Activated CD4-positive, alpha-beta memory T cell treated with anti-CD3 and anti-CD28 coated beads for 36 hours (primary cell): Measurements from ENCODE around the gene VPS50. TPM values are rescaled to one million over a fixed set of nuclear protein-coding genes. Genes with fewer than 3 reads are reported as not detected.

Experiments
- CTCF ChIA-PET: fragments of 350-600 bp; sonication (Branson Sonifier 250); formaldehyde crosslinking; loops from one replicate; lab custom pipeline; 2021; ENCODE audit warnings: antibody characterized with exemption, inconsistent platforms; lab: Charles Lee
- POLR2A ChIA-PET: fragments of 350-600 bp; sonication (Branson Sonifier 250); formaldehyde crosslinking; loops from one replicate; lab custom pipeline; 2021; ENCODE audit warnings: antibody characterized with exemption; lab: Charles Lee
- DNase-seq: peaks from one replicate; pipeline ENCODE4 v3.0.0-alpha.2; 2020
- H3K27ac Mint-ChIP-seq: one replicate; pipeline ENCODE4 v1.8.0; 2021; ENCODE audit warnings: mixed read lengths
- H3K27me3 Mint-ChIP-seq: one replicate; pipeline ENCODE4 v1.8.0; 2021; ENCODE audit warnings: mixed read lengths
- H3K36me3 Mint-ChIP-seq: one replicate; pipeline ENCODE4 v1.8.0; 2021; ENCODE audit warnings: mixed read lengths
- H3K4me1 Mint-ChIP-seq: one replicate; pipeline ENCODE4 v1.8.0; 2021; ENCODE audit warnings: low read depth, mixed read lengths
- H3K4me3 Mint-ChIP-seq: one replicate; pipeline ENCODE4 v1.8.0; 2021; ENCODE audit warnings: mild to moderate bottlenecking, mixed read lengths
- H3K9me3 Mint-ChIP-seq: one replicate; pipeline ENCODE4 v1.8.0; 2021; ENCODE audit warnings: mixed read lengths
- intact Hi-C: fragments of 100-400 bp; cut with micrococcal nuclease; formaldehyde crosslinking; loops from one replicate; pipeline ENCODE4 v1.15.1; 2023
- total RNA-seq, 2 experiments: library from RNA; stranded (reverse); gene quantifications; one replicate each; pipeline ENCODE4 v1.2.3, GENCODE V29; 2021

VPS50 gene
- total RNA-seq, 2 experiments from 2014 or later, result 15.2 to 18.0 TPM

DNA sequence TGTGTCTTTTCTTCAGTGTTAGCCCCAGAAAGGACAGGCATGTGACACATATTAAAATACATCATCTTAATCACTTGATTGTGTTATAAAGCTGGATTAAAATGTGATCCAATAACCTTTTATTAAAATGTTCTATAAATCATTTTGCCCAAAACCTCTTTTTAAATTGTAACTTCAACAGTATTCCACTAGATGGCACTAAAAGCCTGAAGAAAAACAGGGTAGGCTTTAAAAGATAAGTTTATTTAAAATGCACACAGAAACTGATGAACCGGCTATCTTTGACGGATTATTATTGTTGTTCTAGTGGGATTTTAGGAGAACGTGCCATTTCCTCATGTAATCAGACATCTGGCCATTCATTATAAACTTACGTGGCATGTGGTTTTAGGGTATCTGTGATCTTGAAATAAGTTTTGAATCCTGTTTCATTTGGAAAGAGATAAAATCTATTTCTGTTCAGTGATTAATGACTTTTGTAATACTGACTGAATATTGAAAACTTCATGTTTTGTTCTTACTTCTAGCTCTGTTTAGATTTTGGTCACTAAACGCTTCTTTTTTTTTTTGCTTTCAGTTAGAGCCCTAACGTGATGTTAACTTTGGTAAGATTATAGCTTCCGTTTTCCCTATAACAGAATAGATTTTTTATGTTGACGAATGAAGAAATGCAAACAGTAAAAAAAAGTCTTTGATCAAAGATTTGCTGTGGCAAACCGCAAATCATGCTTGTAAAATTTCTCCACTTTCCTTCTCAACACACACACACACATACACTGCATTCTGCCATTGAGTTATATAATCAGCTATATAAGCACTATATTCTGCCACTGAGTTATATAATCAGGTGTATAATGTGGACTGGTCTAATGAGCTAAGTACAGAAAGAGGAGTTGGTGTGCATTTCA lies 13.6 kb downstream of the VPS50 start:
- no peaks in the 10 kb centered on the region for H3K36me3 Mint-ChIP-seq
- H3K4me3 Mint-ChIP-seq, result no peak overlapping the region
- H3K27me3 Mint-ChIP-seq, result no peaks in the 10 kb centered on the region
- no peak overlapping the region for H3K27ac Mint-ChIP-seq
- POLR2A ChIA-PET, result no interaction called here
- H3K9me3 Mint-ChIP-seq, result no peaks in the 10 kb centered on the region
- peaks cover 12% of the 10 kb centered on the region for H3K4me1 Mint-ChIP-seq
- CTCF ChIA-PET, result interaction anchor here (0.6 to 4.3 kb wide), 18 partner anchors 9 to 1298 kb away, joined by 3 to 24 read pairs (median 4); partner anchors contain the start of gene VPS50
- intact Hi-C loops, result loop anchor here (1.0 to 10.0 kb wide), 5 partner anchors 129 to 1192 kb away; partner anchors contain the start of gene COL1A2
- DNase-seq, result no peak

DNA sequence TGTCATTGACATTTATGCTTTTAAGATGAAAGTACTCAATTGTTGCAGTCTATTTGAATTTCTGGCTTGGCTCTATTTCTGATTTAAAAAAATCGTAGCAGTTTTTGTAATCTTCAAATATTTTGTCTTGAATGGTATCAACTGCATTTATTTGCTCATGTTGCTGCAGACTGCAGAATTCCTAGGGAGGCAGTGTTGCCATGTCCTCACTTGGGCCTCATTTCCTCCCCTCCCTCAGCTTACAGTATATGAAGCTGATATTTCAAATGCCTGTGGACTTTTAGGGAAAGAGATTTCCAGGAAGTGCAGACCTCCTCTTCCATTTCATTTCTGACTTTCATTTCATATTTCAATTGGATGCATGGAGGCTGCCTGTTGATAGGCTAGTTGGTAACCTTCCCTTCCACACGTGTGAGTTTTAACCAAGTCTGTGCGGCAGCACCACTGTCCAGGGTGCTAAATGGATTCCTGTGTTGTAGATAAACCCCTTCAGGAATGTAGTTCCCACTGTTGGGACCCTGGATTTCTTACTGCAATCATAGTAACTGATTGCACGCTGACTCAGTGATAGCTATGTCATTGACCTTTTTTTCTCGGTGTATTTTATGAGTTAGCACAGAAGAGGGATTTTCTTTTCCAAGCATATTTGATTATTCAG lies 17.5 kb downstream of the VPS50 start:
- ChIA-PET POLR2A (no interaction called here), CTCF (no interaction called here)
- Mint-ChIP-seq H3K4me3 (no peak overlapping the region), H3K4me1 (peaks cover 12% of the 10 kb centered on the region), H3K27me3 (no peaks in the 10 kb centered on the region), H3K9me3 (no peaks in the 10 kb centered on the region), H3K27ac (no peak overlapping the region), H3K36me3 (peaks cover 3% of the 10 kb centered on the region)
- DNase-seq, result no peak
- intact Hi-C loops, result loop anchor here (5.0 to 10.0 kb wide), 2 partner anchors 1145 to 1188 kb away; partner anchors contain the start of gene COL1A2

DNA sequence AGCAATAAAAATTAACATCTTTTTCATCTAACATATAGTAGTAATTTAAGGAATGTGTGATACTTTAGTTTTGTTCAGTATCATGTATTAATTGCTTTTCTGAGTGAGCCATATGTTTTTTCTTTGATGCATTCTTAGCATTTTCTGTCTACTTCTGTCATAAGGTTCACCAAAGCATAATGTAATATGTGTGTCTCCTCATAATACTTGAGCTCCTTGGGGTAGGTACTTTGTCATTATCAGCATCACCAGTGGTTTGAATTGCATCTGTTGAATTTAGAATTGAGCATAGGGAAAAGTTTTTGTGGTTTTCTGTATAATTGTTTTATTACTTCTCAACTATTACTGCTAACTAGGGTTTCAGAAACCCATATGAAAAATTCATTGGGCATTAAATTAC lies 26.5 kb downstream of the VPS50 start:
- peaks cover 6% of the 10 kb centered on the region for H3K36me3 Mint-ChIP-seq
- POLR2A ChIA-PET, result no interaction called here
- DNase-seq, result no peak

DNA sequence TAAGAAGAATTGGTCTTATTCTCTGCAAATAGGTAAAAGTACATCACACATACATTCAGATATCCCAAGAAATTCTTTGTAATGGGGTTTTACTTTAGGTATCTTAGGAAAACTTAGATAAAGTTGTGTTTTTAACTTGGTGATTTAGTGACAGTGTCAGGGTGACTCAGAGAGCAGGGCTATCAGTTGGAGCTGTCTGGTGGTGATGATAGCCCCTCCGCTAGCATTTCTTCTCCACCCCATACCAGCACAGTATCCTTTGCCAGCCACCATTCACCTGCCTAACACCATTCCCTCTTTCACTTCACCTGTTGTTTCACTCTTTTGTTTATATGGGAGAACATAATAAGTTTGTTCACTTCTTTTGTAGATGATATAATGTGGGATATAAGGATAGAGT lies 30.4 kb downstream of the VPS50 start:
- Mint-ChIP-seq H3K36me3 (peaks cover 4% of the 10 kb centered on the region), H3K27me3 (no peaks in the 10 kb centered on the region), H3K27ac (no peak overlapping the region), H3K4me3 (no peak overlapping the region), H3K9me3 (no peaks in the 10 kb centered on the region), H3K4me1 (no peaks in the 10 kb centered on the region)
- intact Hi-C loops, result no loop called here
- no peak for DNase-seq
- ChIA-PET POLR2A (no interaction called here), CTCF (interaction anchor here (1.9 kb wide), 1 partner anchor 17 kb away, joined by 6 read pairs; no protein-coding TSS in a partner anchor)

More for the DNA sequence above, 26.5 kb downstream of the VPS50 start:
- no peak overlapping the region for H3K27ac Mint-ChIP-seq
- H3K27me3 Mint-ChIP-seq, result no peaks in the 10 kb centered on the region
- no peak overlapping the region for H3K4me3 Mint-ChIP-seq
- no peaks in the 10 kb centered on the region for H3K9me3 Mint-ChIP-seq
- H3K4me1 Mint-ChIP-seq, result no peaks in the 10 kb centered on the region
- CTCF ChIA-PET, result no interaction called here
- intact Hi-C loops, result no loop called here

DNA sequence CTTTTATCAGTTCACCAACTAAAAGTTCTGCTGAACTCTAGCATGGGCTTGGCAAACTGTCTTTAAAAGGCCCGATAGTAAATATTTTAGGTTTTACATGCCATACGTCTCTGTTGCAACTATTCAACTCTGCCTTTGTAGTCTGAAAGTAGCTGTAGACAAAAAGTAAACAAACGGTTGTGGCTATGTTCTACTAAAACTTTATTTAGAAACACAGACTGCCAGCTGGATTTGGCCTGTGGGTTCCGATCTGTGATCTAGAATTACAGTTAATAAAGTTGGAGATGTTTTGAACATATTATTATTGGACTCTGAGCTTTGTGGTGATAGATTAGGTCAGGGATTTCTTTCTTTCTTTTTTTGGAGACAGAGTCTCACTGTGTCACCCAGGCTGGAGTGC lies 33.1 kb downstream of the VPS50 start:
- Mint-ChIP-seq H3K4me3 (no peak overlapping the region), H3K27ac (no peak overlapping the region), H3K27me3 (no peaks in the 10 kb centered on the region), H3K9me3 (no peaks in the 10 kb centered on the region), H3K4me1 (no peaks in the 10 kb centered on the region), H3K36me3 (peaks cover 3% of the 10 kb centered on the region)
- no peak for DNase-seq
- POLR2A ChIA-PET, result no interaction called here
- intact Hi-C loops, result no loop called here
- CTCF ChIA-PET, result no interaction called here

DNA sequence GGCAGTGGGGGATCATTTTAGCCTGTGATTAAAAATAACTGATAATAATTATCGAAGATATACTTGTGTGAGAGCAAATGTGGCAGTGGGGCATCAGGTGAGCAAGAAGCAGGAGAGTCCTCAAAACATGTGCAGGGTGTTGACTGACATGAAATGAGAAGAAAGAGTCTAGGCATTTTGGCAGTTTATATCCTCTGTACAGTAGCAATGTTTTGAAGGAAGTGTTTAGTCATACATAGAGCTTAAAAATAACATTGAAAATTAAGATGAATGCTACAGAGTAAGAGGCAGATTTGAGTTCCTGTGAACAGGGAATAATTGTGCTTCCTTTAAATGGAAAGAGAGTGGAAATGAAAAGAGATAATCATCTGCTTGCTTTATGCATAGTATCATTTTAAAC lies 47.4 kb downstream of the VPS50 start:
- intact Hi-C loops, result no loop called here
- no peaks in the 10 kb centered on the region for H3K9me3 Mint-ChIP-seq
- no peaks in the 10 kb centered on the region for H3K4me1 Mint-ChIP-seq
- H3K27me3 Mint-ChIP-seq, result no peaks in the 10 kb centered on the region
- ChIA-PET POLR2A (no interaction called here), CTCF (no interaction called here)
- H3K27ac Mint-ChIP-seq, result no peak overlapping the region
- peaks cover 18% of the 10 kb centered on the region for H3K36me3 Mint-ChIP-seq
- no peak overlapping the region for H3K4me3 Mint-ChIP-seq
- no peak for DNase-seq

DNA sequence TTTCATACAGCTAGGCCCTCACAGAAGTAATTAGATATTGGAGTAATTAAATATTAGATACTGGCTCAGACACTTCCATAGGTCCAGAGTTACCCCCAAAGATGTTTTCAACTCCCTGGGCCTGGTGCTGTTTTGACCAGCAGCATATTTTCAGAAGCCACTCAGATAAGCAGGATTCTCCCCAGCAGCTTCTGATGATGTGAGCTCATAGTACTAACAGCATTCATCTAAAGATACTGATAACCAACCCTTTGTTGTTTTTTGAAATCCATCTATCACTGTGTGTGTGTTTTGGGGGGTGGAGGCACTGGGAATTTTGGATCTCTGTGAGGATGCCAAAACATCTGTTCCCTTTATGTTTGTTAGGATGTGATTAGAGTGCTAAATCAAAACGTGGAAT lies 52.7 kb downstream of the VPS50 start:
- CTCF ChIA-PET, result no interaction called here
- POLR2A ChIA-PET, result no interaction called here
- no peaks in the 10 kb centered on the region for H3K9me3 Mint-ChIP-seq
- DNase-seq, result no peak
- H3K36me3 Mint-ChIP-seq, result peaks cover 7% of the 10 kb centered on the region
- no peaks in the 10 kb centered on the region for H3K4me1 Mint-ChIP-seq
- no peak overlapping the region for H3K27ac Mint-ChIP-seq
- no peak overlapping the region for H3K4me3 Mint-ChIP-seq
- H3K27me3 Mint-ChIP-seq, result no peaks in the 10 kb centered on the region
- intact Hi-C loops, result no loop called here

DNA sequence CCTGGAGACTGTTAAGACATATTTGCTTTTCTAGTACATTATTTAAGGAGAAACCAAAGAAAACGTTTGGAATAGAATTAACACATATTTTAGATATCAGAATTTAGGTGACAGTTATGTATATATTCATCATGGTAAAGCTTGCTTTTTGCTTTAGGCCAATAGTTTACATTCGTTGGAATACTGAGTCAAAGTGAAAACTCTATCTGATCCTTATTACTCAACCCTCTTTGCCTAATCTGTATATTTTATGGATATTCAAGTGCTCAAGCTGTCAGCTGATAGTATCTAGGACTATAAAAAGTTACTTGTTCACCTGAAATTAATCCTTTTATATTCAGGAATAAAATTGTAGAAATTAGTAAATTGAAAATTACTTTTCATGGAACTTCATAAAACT lies 61.1 kb downstream of the VPS50 start:
- ChIA-PET CTCF (interaction anchor here (1.8 kb wide), 1 partner anchor 65 kb away, joined by 4 read pairs; no protein-coding TSS in a partner anchor), POLR2A (no interaction called here)
- no peak overlapping the region for H3K4me3 Mint-ChIP-seq
- no peaks in the 10 kb centered on the region for H3K27me3 Mint-ChIP-seq
- no peak overlapping the region for H3K27ac Mint-ChIP-seq
- intact Hi-C loops, result no loop called here
- no peaks in the 10 kb centered on the region for H3K4me1 Mint-ChIP-seq
- H3K9me3 Mint-ChIP-seq, result no peaks in the 10 kb centered on the region
- H3K36me3 Mint-ChIP-seq, result peaks cover 8% of the 10 kb centered on the region
- DNase-seq, result no peak

DNA sequence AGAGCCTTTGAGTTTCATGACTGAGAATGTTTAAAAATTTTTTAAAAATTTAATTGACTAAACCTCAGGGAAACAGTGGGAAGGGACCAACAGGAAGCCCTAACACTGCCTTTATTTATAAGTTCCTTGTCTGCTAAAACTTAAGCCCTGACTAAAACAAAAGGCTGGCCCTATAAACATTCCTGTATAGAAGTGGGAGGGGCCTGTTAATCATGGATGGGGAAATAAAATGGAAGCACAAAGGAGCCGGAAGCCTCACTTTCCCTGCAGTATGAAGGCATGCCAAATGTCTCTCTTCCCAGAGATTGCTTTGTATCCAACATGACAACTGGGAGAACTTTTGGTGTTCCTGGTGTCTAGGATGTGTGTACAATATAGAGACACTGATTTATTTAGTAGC lies 66.0 kb downstream of the VPS50 start:
- no peaks in the 10 kb centered on the region for H3K27me3 Mint-ChIP-seq
- peaks cover 5% of the 10 kb centered on the region for H3K36me3 Mint-ChIP-seq
- H3K27ac Mint-ChIP-seq, result no peak overlapping the region
- DNase-seq, result no peak
- no peaks in the 10 kb centered on the region for H3K4me1 Mint-ChIP-seq
- intact Hi-C loops, result no loop called here
- CTCF ChIA-PET, result no interaction called here
- H3K4me3 Mint-ChIP-seq, result no peak overlapping the region
- H3K9me3 Mint-ChIP-seq, result no peaks in the 10 kb centered on the region
- POLR2A ChIA-PET, result no interaction called here

DNA sequence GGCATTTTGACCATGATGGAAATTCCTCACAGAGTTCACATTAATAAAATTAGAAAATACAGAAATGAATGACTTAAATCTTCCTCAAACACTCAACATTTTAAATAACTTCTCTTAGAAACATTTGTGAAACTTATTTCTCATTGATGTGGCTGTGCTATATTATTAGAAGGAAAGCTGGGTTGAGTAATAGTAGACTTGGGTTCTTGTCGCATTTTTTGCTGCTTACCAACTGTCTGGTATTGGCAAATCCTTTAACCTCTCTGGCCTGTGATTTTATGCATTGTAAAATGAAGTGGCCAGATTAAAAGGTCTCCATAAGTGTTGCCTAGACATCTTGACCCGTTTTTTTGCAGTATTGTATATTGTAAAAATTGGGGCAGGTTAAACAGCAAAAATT lies 66.5 kb downstream of the VPS50 start:
- Mint-ChIP-seq H3K4me3 (no peak overlapping the region), H3K27ac (no peak overlapping the region), H3K36me3 (peaks cover 5% of the 10 kb centered on the region), H3K9me3 (no peaks in the 10 kb centered on the region), H3K4me1 (no peaks in the 10 kb centered on the region), H3K27me3 (no peaks in the 10 kb centered on the region)
- intact Hi-C loops, result no loop called here
- CTCF ChIA-PET, result no interaction called here
- POLR2A ChIA-PET, result no interaction called here
- no peak for DNase-seq

DNA sequence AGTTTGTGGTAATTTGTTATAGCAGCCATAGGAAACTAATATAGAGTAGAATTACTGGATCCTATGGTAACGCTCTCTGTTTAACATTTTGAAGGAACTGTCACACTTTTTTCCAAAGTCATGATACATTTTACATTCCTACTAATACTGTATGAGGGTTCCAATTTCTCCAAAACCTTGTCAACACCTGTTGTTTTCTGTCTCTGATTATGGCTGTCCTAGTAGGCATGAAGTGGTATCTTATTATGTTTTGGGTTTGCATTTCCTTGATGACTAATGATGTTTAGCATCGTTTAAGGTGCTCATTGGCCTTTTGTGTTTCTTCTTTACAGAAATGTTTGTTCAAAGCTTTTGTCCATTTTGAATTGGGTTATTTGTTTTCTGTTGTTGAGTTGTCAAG lies 69.6 kb downstream of the VPS50 start:
- H3K36me3 Mint-ChIP-seq, result peaks cover 12% of the 10 kb centered on the region
- H3K4me3 Mint-ChIP-seq, result no peak overlapping the region
- H3K27me3 Mint-ChIP-seq, result no peaks in the 10 kb centered on the region
- H3K27ac Mint-ChIP-seq, result no peak overlapping the region
- ChIA-PET CTCF (no interaction called here), POLR2A (no interaction called here)
- no peak for DNase-seq
- H3K9me3 Mint-ChIP-seq, result no peaks in the 10 kb centered on the region
- H3K4me1 Mint-ChIP-seq, result no peaks in the 10 kb centered on the region
- intact Hi-C loops, result no loop called here

DNA sequence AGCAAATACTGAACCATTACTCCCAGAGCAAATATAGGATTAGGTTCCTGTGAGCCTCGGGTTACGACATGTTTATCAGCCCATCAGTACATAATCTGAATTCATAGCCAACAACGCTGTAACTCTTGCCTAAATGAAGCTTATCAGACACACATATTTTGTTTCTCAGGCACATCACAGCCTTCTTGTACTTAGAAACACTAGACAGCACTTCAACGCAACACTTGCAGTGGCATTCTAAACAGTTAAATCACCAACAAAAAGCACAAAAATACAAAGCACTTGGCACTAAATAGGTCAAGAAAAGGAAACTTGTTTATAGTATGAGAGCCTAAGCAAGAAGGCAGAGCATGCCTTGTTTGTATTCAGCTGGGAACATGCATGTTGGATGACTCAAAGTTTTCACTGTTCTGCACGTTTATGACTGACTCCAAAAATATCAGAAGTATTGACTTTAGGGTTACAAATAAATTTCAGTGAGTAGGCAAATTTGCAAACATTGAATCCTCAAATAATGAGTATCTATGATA lies 75.0 kb downstream of the VPS50 start:
- ChIA-PET POLR2A (no interaction called here), CTCF (no interaction called here)
- Mint-ChIP-seq H3K36me3 (peaks cover 9% of the 10 kb centered on the region), H3K4me1 (no peaks in the 10 kb centered on the region), H3K4me3 (no peak overlapping the region), H3K27me3 (no peaks in the 10 kb centered on the region), H3K9me3 (no peaks in the 10 kb centered on the region), H3K27ac (no peak overlapping the region)
- no peak for DNase-seq
- intact Hi-C loops, result no loop called here
